LNCAP (cell line): ENCODE results near the gene SMAD9.

Experiments
- CTCF ChIP-seq: fragments of 450-650 bp; IDR thresholded peaks from 2 replicates; pipeline ENCODE4 v1.5.1; 2017; ENCODE audit warnings: mild to moderate bottlenecking

Gene SMAD9

DNA sequence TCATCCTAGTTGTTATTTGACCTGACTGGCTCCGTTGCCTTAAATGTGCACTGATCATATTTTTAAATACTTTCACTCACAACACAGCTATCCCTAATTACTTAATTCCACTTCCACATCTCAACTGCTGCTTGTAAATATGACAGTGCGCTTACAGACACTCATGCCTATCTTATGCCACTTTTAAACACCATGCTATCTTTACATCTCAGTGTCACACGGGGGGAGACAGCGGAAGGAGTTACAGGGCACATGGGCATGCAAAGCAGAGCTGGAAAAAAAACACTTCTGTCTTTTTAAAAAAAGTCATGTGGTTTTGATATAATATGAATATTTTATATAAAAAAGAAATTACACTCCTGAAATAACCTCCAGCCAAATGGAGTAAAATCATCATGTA lies 44.1 kb downstream of the SMAD9 start:
- TF ChIP-seq CTCF, result no peak

- TF ChIP-seq CTCF, result no peak
Observed at GRCh38 chr13:36875431-36875830, 44.6 kb downstream of the SMAD9 start.

DNA sequence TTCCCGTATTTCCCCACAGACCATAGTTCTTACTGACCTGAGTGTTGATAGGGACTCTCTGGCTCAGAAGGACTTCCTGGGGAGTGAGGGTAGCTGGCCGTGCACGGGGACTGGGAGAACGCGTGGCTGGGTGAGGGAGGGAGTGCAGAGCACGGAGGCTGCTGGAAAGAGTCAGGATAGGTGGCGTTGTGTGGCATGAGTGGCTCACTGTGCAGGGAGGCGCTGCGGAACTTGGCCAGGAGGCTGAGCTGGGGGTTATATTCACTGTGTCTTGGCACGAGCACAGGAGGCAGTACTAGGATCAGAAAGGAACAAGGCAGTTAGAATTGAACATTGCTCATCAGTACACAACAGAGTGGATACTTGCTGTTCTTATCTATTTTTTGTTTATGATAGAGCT lies 47.4 kb downstream of the SMAD9 start:
- TF ChIP-seq CTCF, result no peak

GRCh38 chr13:36870050-36870692 lies 49.9 kb downstream of the SMAD9 start:
- TF ChIP-seq CTCF, result no peak

DNA sequence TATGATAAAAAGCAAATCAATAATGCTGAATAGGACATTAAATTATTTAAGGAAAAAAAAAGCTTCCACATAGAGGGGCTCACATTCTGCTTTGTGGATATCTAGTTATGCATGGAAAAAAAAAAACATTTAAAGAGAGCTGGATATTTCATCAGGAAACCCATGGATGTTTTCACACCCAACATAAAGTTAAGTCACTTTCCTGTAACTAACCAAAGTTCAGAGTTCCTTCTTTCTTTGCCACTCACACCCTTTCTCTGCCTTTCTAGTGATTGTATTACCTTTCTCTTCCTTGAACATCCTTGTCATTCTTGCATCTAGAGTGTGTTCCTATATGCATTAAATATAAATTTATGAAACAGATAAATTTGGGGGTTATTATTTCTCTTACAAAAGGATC lies 53.8 kb downstream of the SMAD9 start:
- TF ChIP-seq CTCF, result no peak

DNA sequence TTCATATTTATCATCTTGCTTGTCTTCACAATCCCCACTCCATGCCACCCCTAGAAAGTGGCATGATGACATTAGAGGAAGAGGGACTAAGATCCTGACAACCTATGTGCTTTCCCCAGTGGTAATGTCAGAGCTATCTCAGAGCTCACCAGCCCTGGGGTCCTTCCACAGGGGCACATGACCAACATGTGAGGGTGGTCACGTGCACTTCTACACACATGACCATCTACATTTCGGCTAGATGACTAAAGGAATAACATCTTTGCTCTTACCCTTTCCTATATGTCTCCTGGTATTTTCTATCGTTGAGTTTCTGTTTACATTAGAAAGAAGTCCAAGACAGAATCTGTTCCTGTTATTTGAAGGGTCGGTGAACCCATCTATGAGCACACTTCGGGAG lies 54.8 kb downstream of the SMAD9 start:
- TF ChIP-seq CTCF, result no peak

- TF ChIP-seq CTCF, result no peak
Observed at GRCh38 chr13:36862722-36863121, 57.3 kb downstream of the SMAD9 start.
